Muscle layer of duodenum (tissue), 2 donors: Measurements from ENCODE around the gene APBB2.

Source experiments
- H3K27ac ChIP-seq: one replicate; pipeline ENCODE4 v1.7.0; 2013; ENCODE audit warnings: mild to moderate bottlenecking, low read length
- H3K27me3 ChIP-seq: one replicate; pipeline ENCODE4 v1.7.0; 2013; ENCODE audit warnings: low read depth, mild to moderate bottlenecking, control low read depth, low read length
- H3K36me3 ChIP-seq, 2 donors: one replicate each; pipeline ENCODE4 v1.7.0; 2013; ENCODE audit warnings: low read length in 2 of 2, control low read depth in 1 of 2, mild to moderate bottlenecking in 1 of 2; ENCODE audit not compliant: insufficient read depth in 2 of 2, control insufficient read depth in 1 of 2
- H3K4me1 ChIP-seq, 2 donors: one replicate each; pipeline ENCODE4 v1.7.0; 2013; ENCODE audit warnings: low read length in 2 of 2, mild to moderate bottlenecking in 2 of 2, control low read depth in 1 of 2, moderate library complexity in 1 of 2; ENCODE audit not compliant: insufficient read depth in 2 of 2, control insufficient read depth in 1 of 2
- H3K4me3 ChIP-seq, 2 donors: one replicate each; pipeline ENCODE4 v1.7.0; 2013; ENCODE audit warnings: low read length in 2 of 2, low read depth in 1 of 2, mild to moderate bottlenecking in 1 of 2
- H3K9me3 ChIP-seq, 2 donors: one replicate each; pipeline ENCODE4 v1.7.0; 2013; ENCODE audit warnings: low read length in 2 of 2, control low read depth in 1 of 2, mild to moderate bottlenecking in 1 of 2; ENCODE audit not compliant: control insufficient read depth in 1 of 2
- donor health status: healthy.

APBB2 gene

DNA sequence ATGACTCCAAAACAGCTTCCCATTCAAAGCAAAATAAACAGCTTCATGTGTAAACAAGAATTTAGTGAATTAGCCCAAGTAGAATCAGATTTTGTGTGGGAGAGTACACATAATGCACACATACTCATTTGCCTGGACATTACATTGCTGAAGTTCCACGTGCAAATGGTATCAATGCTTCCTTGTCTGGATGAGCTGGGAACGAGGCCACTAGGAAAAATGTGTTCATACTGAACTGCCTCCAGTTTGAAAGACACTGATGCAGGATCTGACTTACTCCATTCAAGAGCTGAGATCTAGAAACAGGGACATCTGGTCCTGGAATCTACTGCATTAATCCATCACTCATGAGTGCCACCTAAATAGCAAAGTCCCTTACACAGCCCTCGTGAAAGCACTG lies 228.0 kb downstream of the APBB2 start:
- H3K27me3 ChIP-seq = no peaks in the 10 kb centered on the region
- no peak overlapping the region for H3K4me3 ChIP-seq
- no peaks in the 10 kb centered on the region for H3K4me1 ChIP-seq
- H3K9me3 ChIP-seq = no peaks in the 10 kb centered on the region
- no peaks in the 10 kb centered on the region for H3K36me3 ChIP-seq
- no peak overlapping the region for H3K27ac ChIP-seq

- Histone ChIP-seq H3K27me3 (no peaks in the 10 kb centered on the region), H3K4me3 (no peak overlapping the region), H3K36me3 (no peaks in the 10 kb centered on the region), H3K4me1 (no peaks in the 10 kb centered on the region), H3K9me3 (no peaks in the 10 kb centered on the region), H3K27ac (no peak overlapping the region)
Observed at GRCh38 chr4:40984051-40984450, 230.3 kb downstream of the APBB2 start.

DNA sequence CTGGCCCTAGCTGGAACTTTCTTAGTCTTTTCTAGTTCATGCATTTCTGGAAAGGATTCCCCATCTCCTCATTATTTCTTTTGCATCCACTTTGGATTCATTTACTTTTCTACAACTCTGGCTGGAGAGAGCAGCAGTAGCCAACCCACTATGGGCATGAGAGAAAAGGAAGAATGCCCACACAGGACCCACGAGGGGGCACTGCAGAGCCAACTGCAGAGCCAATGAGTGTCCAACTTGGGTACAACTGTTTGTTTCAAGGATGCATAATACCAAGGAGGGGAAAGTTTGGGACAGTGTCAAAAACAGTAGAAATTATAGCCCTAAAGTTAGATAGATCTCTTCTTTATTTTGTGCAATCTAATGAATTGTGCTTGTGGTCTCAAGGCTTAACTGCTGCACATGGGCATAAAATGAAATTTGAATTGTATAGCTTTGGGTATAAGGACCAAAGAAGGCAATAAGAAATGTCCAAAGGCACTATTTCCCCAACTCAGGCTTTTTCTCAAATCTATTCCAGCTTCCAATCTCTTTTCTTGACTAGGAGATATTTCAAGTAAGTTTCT lies 233.9 kb downstream of the APBB2 start:
- no peaks in the 10 kb centered on the region for H3K27me3 ChIP-seq
- no peak overlapping the region for H3K27ac ChIP-seq
- H3K4me1 ChIP-seq = no peaks in the 10 kb centered on the region
- no peaks in the 10 kb centered on the region for H3K9me3 ChIP-seq
- H3K4me3 ChIP-seq = no peak overlapping the region
- H3K36me3 ChIP-seq = no peaks in the 10 kb centered on the region

- H3K27me3 ChIP-seq = no peaks in the 10 kb centered on the region
- H3K9me3 ChIP-seq = no peaks in the 10 kb centered on the region
- no peaks in the 10 kb centered on the region for H3K4me1 ChIP-seq
- H3K36me3 ChIP-seq = no peaks in the 10 kb centered on the region
- H3K27ac ChIP-seq = no peak overlapping the region
- no peak overlapping the region for H3K4me3 ChIP-seq
Observed at GRCh38 chr4:40978548-40978947, 235.8 kb downstream of the APBB2 start.

GRCh38 chr4:40976343-40976742 lies 238.0 kb downstream of the APBB2 start:
- Histone ChIP-seq H3K4me3 (no peak overlapping the region), H3K9me3 (no peaks in the 10 kb centered on the region), H3K27ac (no peak overlapping the region), H3K4me1 (no peaks in the 10 kb centered on the region), H3K36me3 (no peaks in the 10 kb centered on the region), H3K27me3 (no peaks in the 10 kb centered on the region)

GRCh38 chr4:40972722-40973121 lies 241.6 kb downstream of the APBB2 start:
- no peak overlapping the region for H3K27ac ChIP-seq
- H3K4me3 ChIP-seq = no peak overlapping the region
- H3K4me1 ChIP-seq = no peaks in the 10 kb centered on the region
- no peaks in the 10 kb centered on the region for H3K27me3 ChIP-seq
- H3K36me3 ChIP-seq = no peaks in the 10 kb centered on the region
- H3K9me3 ChIP-seq = no peaks in the 10 kb centered on the region

GRCh38 chr4:40971338-40971737 lies 243.0 kb downstream of the APBB2 start:
- Histone ChIP-seq H3K27me3 (no peaks in the 10 kb centered on the region), H3K4me3 (no peak overlapping the region), H3K9me3 (no peaks in the 10 kb centered on the region), H3K36me3 (no peaks in the 10 kb centered on the region), H3K27ac (no peak overlapping the region), H3K4me1 (no peaks in the 10 kb centered on the region)

DNA sequence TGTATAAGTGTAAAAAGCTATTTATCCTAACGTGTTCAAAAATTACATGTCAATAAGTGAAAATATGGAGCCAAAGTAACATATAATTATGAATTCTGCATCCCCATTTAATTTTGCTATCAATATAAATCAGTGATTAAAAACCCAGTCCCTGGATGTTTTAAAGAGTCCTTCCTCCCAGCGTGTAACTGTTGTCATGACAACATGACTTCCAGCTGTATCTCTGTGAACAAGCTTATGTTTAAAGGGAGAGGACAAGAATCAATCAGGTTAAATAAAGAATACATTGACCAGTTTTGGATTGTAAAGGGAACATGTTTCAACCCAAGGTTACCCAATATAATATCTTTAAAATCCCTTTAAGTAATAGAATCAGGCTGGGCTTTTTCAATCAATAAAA lies 244.8 kb downstream of the APBB2 start:
- Histone ChIP-seq H3K27me3 (no peaks in the 10 kb centered on the region), H3K36me3 (no peaks in the 10 kb centered on the region), H3K9me3 (no peaks in the 10 kb centered on the region), H3K4me1 (no peaks in the 10 kb centered on the region), H3K4me3 (no peak overlapping the region), H3K27ac (no peak overlapping the region)

GRCh38 chr4:40967550-40967949 lies 246.8 kb downstream of the APBB2 start:
- no peaks in the 10 kb centered on the region for H3K4me1 ChIP-seq
- no peak overlapping the region for H3K27ac ChIP-seq
- no peaks in the 10 kb centered on the region for H3K27me3 ChIP-seq

GRCh38 chr4:40966091-40966490 lies 248.3 kb downstream of the APBB2 start:
- H3K9me3 ChIP-seq = no peaks in the 10 kb centered on the region
- no peaks in the 10 kb centered on the region for H3K4me1 ChIP-seq
- no peak overlapping the region for H3K27ac ChIP-seq
- H3K36me3 ChIP-seq = no peaks in the 10 kb centered on the region
- H3K4me3 ChIP-seq = no peak overlapping the region
- no peaks in the 10 kb centered on the region for H3K27me3 ChIP-seq

More at GRCh38 chr4:40967550-40967949, 246.8 kb downstream of the APBB2 start:
- Histone ChIP-seq H3K4me3 (no peak overlapping the region), H3K9me3 (no peaks in the 10 kb centered on the region), H3K36me3 (no peaks in the 10 kb centered on the region)

DNA sequence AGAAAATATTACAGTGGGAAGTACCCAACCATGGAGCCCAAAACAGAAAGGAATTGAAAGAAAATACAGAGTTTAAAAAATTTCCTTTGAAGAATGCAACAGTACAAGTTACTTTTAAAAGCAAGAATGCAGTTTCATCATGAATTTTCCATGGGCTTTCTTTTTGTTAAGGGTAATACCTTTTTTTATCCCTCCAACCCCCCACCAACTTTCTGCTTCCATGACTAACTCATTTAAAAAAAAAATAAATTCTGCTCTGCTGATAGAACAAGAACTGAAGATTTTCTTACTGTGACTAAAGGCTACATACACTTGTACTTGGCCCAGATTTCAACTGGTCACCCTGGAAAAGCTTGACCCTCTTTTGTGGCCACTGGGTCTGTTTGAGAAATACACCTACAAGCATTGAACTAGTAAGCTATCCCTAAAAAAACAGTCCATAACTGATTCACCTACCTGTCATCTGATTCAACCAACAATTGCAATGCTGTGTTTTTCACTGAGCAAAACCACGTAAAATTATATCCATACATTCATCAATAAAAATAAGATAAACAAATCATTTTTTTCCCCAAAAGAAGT lies 250.4 kb downstream of the APBB2 start:
- no peak overlapping the region for H3K27ac ChIP-seq
- no peaks in the 10 kb centered on the region for H3K9me3 ChIP-seq
- no peak overlapping the region for H3K4me3 ChIP-seq
- no peaks in the 10 kb centered on the region for H3K36me3 ChIP-seq
- H3K27me3 ChIP-seq = no peaks in the 10 kb centered on the region
- H3K4me1 ChIP-seq = no peaks in the 10 kb centered on the region

GRCh38 chr4:40962551-40963180 lies 251.7 kb downstream of the APBB2 start:
- H3K27ac ChIP-seq = no peak overlapping the region
- H3K27me3 ChIP-seq = no peaks in the 10 kb centered on the region
- no peak overlapping the region for H3K4me3 ChIP-seq
- H3K9me3 ChIP-seq = no peaks in the 10 kb centered on the region
- no peaks in the 10 kb centered on the region for H3K36me3 ChIP-seq
- no peaks in the 10 kb centered on the region for H3K4me1 ChIP-seq
